Stomach smooth muscle (tissue), 2 donors: ENCODE measurements around the gene SVIL.
"Not testable (repeated sequence)": the region's sequence is repeated elsewhere in the genome, so short reads cannot be mapped to it uniquely, and the experiment has no call there.

Experiments
- H3K27ac ChIP-seq: one replicate; pipeline ENCODE4 v1.7.0; 2013; ENCODE audit warnings: mild to moderate bottlenecking, low read length, inconsistent platforms
- H3K27me3 ChIP-seq, 2 donors: one replicate each; pipeline ENCODE4 v1.7.0; 2013; ENCODE audit warnings: low read length in 2 of 2; ENCODE audit not compliant: insufficient read depth in 2 of 2, control insufficient read depth in 1 of 2
- H3K36me3 ChIP-seq, 2 donors: one replicate each; pipeline ENCODE4 v1.7.0; 2013; ENCODE audit warnings: low read length in 2 of 2; ENCODE audit not compliant: control insufficient read depth in 2 of 2, insufficient read depth in 2 of 2
- H3K4me1 ChIP-seq: one replicate; pipeline ENCODE4 v1.7.0; 2013; ENCODE audit warnings: low read length; ENCODE audit not compliant: control insufficient read depth, insufficient read depth
- H3K4me3 ChIP-seq, 2 donors: one replicate each; pipeline ENCODE4 v1.7.0; 2013; ENCODE audit warnings: low read length in 2 of 2
- H3K9ac ChIP-seq, 2 donors: one replicate each; pipeline ENCODE4 v1.7.0; 2013; ENCODE audit warnings: low read length in 2 of 2, mild to moderate bottlenecking in 1 of 2
- H3K9me3 ChIP-seq, 2 donors: one replicate each; pipeline ENCODE4 v1.7.0; 2013; ENCODE audit warnings: low read length in 2 of 2; ENCODE audit not compliant: control insufficient read depth in 2 of 2
- donor health status: healthy.
- donor health status: Pancreatic carcinoma.

SVIL gene

GRCh38 chr10:29613196-29613595 lies 21.6 kb downstream of the SVIL start:
- Histone ChIP-seq H3K9me3 (no peaks in the 10 kb centered on the region), H3K4me1 (peaks cover 53% of the 10 kb centered on the region), H3K27me3 (no peaks in the 10 kb centered on the region), H3K9ac (no peak overlapping the region), H3K36me3 (peaks cover 8 to 10% of the 10 kb centered on the region in 2 donors), H3K27ac (no peak overlapping the region), H3K4me3 (no peak overlapping the region)

GRCh38 chr10:29612657-29613056 lies 22.1 kb downstream of the SVIL start:
- peaks cover 8 to 12% of the 10 kb centered on the region in 2 donors for H3K36me3 ChIP-seq
- no peak overlapping the region for H3K4me3 ChIP-seq
- no peaks in the 10 kb centered on the region for H3K9me3 ChIP-seq
- no peak overlapping the region for H3K9ac ChIP-seq
- H3K27me3 ChIP-seq, result no peaks in the 10 kb centered on the region
- H3K27ac ChIP-seq, result peak overlapping the region; percentile 49
- peaks cover 53% of the 10 kb centered on the region for H3K4me1 ChIP-seq

- H3K36me3 ChIP-seq, result peaks cover 8 to 12% of the 10 kb centered on the region in 2 donors
- no peak overlapping the region for H3K9ac ChIP-seq
- H3K4me1 ChIP-seq, result peaks cover 58% of the 10 kb centered on the region
- peak overlapping the region; percentile 49 for H3K27ac ChIP-seq
- H3K27me3 ChIP-seq, result no peaks in the 10 kb centered on the region
- H3K9me3 ChIP-seq, result no peaks in the 10 kb centered on the region
- H3K4me3 ChIP-seq, result no peak overlapping the region
Measured at GRCh38 chr10:29611781-29612381, 22.9 kb downstream of the SVIL start.

- Histone ChIP-seq H3K4me3 (no peak overlapping the region), H3K27me3 (no peaks in the 10 kb centered on the region), H3K9me3 (no peaks in the 10 kb centered on the region), H3K9ac (no peak overlapping the region), H3K27ac (peak overlapping the region; percentile 49), H3K4me1 (peaks cover 58% of the 10 kb centered on the region), H3K36me3 (peaks cover 8 to 12% of the 10 kb centered on the region in 2 donors)
Measured at GRCh38 chr10:29610876-29611647, 23.7 kb downstream of the SVIL start.

- not testable (repeated sequence) for H3K9me3 ChIP-seq, H3K4me3 ChIP-seq, H3K9ac ChIP-seq, H3K27me3 ChIP-seq
- Histone ChIP-seq H3K4me1 (peaks cover 58% of the 10 kb centered on the region), H3K27ac (peak overlapping the region; percentile 53), H3K36me3 (peaks cover 8 to 12% of the 10 kb centered on the region in 2 donors)
Measured at GRCh38 chr10:29610331-29610730, 24.4 kb downstream of the SVIL start.

- Histone ChIP-seq H3K4me3 (no peak overlapping the region), H3K27me3 (no peaks in the 10 kb centered on the region), H3K27ac (peak overlapping the region; percentile 53), H3K9me3 (no peaks in the 10 kb centered on the region), H3K4me1 (peaks cover 58% of the 10 kb centered on the region), H3K9ac (no peak overlapping the region), H3K36me3 (peaks cover 8 to 12% of the 10 kb centered on the region in 2 donors)
Measured at GRCh38 chr10:29609696-29610095, 25.1 kb downstream of the SVIL start.

GRCh38 chr10:29608476-29609301 lies 26.1 kb downstream of the SVIL start:
- Histone ChIP-seq H3K36me3 (peaks cover 8 to 12% of the 10 kb centered on the region in 2 donors), H3K9ac (no peak overlapping the region), H3K9me3 (no peaks in the 10 kb centered on the region), H3K27me3 (no peaks in the 10 kb centered on the region), H3K4me1 (peaks cover 63% of the 10 kb centered on the region), H3K4me3 (peak overlapping the region in 1 of 2 donors; percentile 15), H3K27ac (peak overlapping the region; percentile 53)

GRCh38 chr10:29608062-29608461 lies 26.7 kb downstream of the SVIL start:
- Histone ChIP-seq H3K9me3 (no peaks in the 10 kb centered on the region), H3K27me3 (no peaks in the 10 kb centered on the region), H3K36me3 (peaks cover 8 to 12% of the 10 kb centered on the region in 2 donors), H3K4me1 (peaks cover 65% of the 10 kb centered on the region), H3K9ac (no peak overlapping the region), H3K27ac (peak overlapping the region; percentile 53), H3K4me3 (peak overlapping the region in 1 of 2 donors; percentile 15)

GRCh38 chr10:29607576-29607975 lies 27.2 kb downstream of the SVIL start:
- peaks cover 8 to 12% of the 10 kb centered on the region in 2 donors for H3K36me3 ChIP-seq
- no peaks in the 10 kb centered on the region for H3K9me3 ChIP-seq
- H3K4me3 ChIP-seq, result no peak overlapping the region
- H3K4me1 ChIP-seq, result peaks cover 60% of the 10 kb centered on the region
- H3K27me3 ChIP-seq, result no peaks in the 10 kb centered on the region
- peak overlapping the region; percentile 31 for H3K27ac ChIP-seq
- no peak overlapping the region for H3K9ac ChIP-seq

GRCh38 chr10:29606693-29607092 lies 28.1 kb downstream of the SVIL start:
- H3K36me3 ChIP-seq, result peaks cover 8 to 12% of the 10 kb centered on the region in 2 donors
- H3K27me3 ChIP-seq, H3K9ac ChIP-seq, H3K27ac ChIP-seq, H3K4me3 ChIP-seq, H3K9me3 ChIP-seq: not testable (repeated sequence)
- peaks cover 53% of the 10 kb centered on the region for H3K4me1 ChIP-seq
